Memory B cell (primary cell): Measurements from ENCODE around the gene MMP24OS.

Experiments used
- ATAC-seq: fragments of 150-1000 bp; cut with Tn5 transposase; 2 replicates; pipeline ENCODE4 v1.10.0; 2021; ENCODE audit warnings: low read depth, mild to moderate bottlenecking, moderate library complexity
- DNase-seq, 2 donors: peaks; one replicate each; pipeline ENCODE4 v3.0.0; 2022; ENCODE audit warnings: low spot score in 2 of 2
- H3K27ac Mint-ChIP-seq: one replicate; pipeline ENCODE4 v1.8.0; 2022; ENCODE audit warnings: mild to moderate bottlenecking, moderate library complexity, mixed read lengths
- H3K27me3 Mint-ChIP-seq: one replicate; pipeline ENCODE4 v1.8.0; 2022; ENCODE audit warnings: mixed read lengths
- H3K36me3 Mint-ChIP-seq: one replicate; pipeline ENCODE4 v1.8.0; 2022; ENCODE audit warnings: mild to moderate bottlenecking, mixed read lengths
- H3K4me1 Mint-ChIP-seq: one replicate; pipeline ENCODE4 v1.8.0; 2022; ENCODE audit warnings: mixed read lengths
- H3K4me3 Mint-ChIP-seq: one replicate; pipeline ENCODE4 v1.8.0; 2022; ENCODE audit warnings: mild to moderate bottlenecking, moderate library complexity, mixed read lengths
- H3K9me3 Mint-ChIP-seq: one replicate; pipeline ENCODE4 v1.8.0; 2022; ENCODE audit warnings: mixed read lengths

MMP24OS gene

DNA sequence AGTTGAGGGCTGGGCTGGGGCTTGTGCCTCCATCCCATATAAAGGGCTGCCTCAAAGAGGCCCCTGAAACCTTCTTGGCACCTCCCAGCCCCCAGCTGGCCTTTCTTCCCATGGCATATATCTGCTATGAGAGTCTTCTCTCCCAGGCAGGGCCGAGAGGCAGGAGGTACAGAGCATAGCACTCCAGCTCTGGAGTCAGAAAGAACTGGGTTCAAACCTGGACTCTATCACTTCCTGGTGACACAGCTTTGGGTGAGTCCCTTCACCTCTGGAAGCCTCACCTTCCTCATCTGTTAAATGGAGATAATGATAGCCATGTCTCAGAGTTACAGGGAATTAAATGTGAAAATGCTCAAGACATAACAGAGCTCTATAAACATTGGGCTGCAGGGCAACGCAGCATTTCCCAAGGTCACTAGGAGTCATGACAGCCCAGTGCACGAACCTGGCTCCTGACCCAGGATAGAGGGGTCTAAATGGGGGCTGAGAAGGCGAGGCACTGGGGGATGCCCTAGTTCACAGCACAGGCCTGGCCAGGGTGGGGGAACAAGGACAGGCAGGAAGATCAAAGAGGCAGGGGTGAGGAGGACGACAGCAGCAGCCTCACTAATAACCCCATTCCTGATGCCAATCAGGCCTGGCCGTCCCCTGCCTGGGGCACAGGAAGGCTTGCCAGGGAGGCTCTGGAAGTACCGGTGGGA is 12.4 kb upstream of the MMP24OS start:
- peaks cover 16% of the 10 kb centered on the region for H3K27me3 Mint-ChIP-seq
- peaks cover 7% of the 10 kb centered on the region for H3K4me1 Mint-ChIP-seq
- DNase-seq (no peak), ATAC-seq (no peak)
- no peak overlapping the region for H3K27ac Mint-ChIP-seq
- no peaks in the 10 kb centered on the region for H3K36me3 Mint-ChIP-seq
- no peaks in the 10 kb centered on the region for H3K9me3 Mint-ChIP-seq
- H3K4me3 Mint-ChIP-seq: no peak overlapping the region

GRCh38 chr20:35288325-35289060 is 10.6 kb upstream of the MMP24OS start:
- no peak overlapping the region for H3K4me3 Mint-ChIP-seq
- no peaks in the 10 kb centered on the region for H3K9me3 Mint-ChIP-seq
- peaks cover 12% of the 10 kb centered on the region for H3K4me1 Mint-ChIP-seq
- no peak overlapping the region for H3K27ac Mint-ChIP-seq
- DNase-seq (no peak), ATAC-seq (no peak)
- H3K27me3 Mint-ChIP-seq: peaks cover 8% of the 10 kb centered on the region
- no peaks in the 10 kb centered on the region for H3K36me3 Mint-ChIP-seq

DNA sequence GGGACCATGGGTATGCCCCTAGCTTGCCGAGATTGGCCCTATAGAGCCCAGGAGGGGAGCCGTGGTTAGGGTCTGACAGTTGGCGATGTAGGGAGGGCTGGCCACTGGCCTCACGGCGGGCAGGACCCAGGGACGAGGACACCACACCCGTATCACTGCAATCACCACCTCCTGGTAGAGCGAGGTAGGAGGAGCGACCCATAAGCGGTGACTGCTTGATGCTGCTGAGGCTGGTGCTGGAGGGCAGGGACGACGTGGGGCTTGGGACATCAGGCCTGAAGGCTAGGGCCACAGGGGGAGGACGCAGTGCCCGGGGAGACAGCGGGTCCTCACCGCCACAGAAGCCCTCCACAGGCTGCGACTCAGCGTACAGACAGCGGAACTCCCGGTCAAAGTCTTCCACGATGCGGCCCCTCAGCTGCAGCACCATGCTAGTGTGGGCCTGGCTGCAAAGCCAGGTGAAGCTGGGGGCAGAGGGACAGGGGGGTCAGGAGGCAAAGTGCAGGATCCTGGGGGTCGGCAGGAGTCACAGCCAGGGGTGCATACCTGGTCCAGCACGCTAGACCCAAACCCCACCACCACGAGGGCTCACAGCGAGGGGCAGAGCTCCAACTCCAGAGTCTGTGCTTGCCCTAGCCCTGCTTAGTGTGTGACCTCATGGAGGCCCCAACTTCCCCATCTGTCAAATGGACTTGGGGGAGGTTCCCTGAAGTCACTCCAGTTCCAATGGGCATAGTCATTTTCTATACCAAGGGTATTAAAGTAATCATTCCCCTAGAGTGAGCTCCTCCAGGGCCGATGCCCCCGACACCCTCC is 9.8 kb upstream of the MMP24OS start:
- Mint-ChIP-seq H3K9me3 (no peaks in the 10 kb centered on the region), H3K27ac (no peak overlapping the region), H3K4me3 (no peak overlapping the region), H3K4me1 (peaks cover 17% of the 10 kb centered on the region), H3K27me3 (peaks cover 6% of the 10 kb centered on the region), H3K36me3 (peaks cover 2% of the 10 kb centered on the region)
- ATAC-seq (no peak), DNase-seq (no peak)

- Mint-ChIP-seq H3K9me3 (no peaks in the 10 kb centered on the region), H3K36me3 (peaks cover 5% of the 10 kb centered on the region), H3K27me3 (peaks cover 1% of the 10 kb centered on the region), H3K4me3 (no peak overlapping the region), H3K4me1 (peaks cover 18% of the 10 kb centered on the region), H3K27ac (no peak overlapping the region)
- DNase-seq: no peak
- ATAC-seq: no peak
These were observed 9.1 kb upstream of the MMP24OS start for GRCh38 chr20:35286899-35287508.

DNA sequence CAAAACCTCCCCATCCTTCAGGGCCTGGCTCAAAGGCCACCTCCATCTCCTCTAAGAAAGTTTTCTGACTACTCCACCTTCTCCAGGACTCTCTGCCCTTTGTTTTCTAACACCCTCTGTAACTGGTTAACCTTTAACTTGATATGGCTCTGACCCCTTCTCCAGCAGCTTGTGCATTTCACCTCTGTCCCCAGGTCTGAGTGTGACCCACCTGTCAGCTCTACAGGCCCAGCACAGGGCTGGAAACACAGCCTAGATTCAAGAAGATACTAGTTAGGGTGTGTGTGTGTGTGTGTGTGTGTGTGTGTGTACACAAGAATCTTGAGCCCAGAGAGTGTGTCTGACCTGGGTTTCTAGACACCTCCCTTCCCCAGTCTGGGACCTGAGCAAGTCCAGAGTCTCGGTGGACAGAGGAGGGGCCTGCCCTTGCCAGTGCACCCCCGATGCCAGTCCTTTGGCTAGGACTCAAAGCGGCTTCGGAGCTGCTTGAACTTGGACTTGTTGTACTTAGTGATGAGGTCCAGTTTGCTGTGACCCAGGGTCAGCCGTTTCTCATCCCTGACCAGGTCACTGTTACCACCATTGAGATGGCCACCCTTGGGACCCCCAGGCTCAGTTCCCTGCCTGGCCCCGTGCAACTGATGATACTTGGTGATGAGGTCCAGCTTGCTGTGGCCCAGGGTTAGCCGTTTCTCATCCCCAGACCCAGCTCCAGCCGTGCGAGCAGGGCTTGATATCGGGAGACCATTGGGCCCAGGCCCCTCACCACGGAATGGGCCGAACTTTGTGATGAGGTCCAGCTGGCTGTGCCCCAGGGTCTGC is 8.4 kb upstream of the MMP24OS start:
- peaks cover 1% of the 10 kb centered on the region for H3K27me3 Mint-ChIP-seq
- H3K27ac Mint-ChIP-seq: peak overlapping the region; percentile 36
- H3K9me3 Mint-ChIP-seq: no peaks in the 10 kb centered on the region
- H3K36me3 Mint-ChIP-seq: peaks cover 5% of the 10 kb centered on the region
- H3K4me1 Mint-ChIP-seq: peaks cover 18% of the 10 kb centered on the region
- no peak for DNase-seq
- H3K4me3 Mint-ChIP-seq: peak overlapping the region; percentile 71
- no peak for ATAC-seq

DNA sequence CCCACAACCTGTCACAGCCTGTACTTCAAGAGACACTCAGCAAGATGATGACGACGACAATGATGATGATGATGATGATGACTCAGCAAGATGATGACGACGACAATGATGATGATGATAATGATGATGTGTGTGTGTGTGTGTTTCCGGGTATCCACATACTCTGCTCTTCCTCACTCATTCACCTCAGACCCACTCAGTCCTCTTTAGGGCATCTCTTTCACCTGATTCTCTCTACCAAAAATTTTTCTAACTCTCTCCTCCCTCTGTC is 7.8 kb upstream of the MMP24OS start:
- ATAC-seq: no peak
- Mint-ChIP-seq H3K4me1 (peaks cover 18% of the 10 kb centered on the region), H3K27ac (peak overlapping the region; percentile 36)

DNA sequence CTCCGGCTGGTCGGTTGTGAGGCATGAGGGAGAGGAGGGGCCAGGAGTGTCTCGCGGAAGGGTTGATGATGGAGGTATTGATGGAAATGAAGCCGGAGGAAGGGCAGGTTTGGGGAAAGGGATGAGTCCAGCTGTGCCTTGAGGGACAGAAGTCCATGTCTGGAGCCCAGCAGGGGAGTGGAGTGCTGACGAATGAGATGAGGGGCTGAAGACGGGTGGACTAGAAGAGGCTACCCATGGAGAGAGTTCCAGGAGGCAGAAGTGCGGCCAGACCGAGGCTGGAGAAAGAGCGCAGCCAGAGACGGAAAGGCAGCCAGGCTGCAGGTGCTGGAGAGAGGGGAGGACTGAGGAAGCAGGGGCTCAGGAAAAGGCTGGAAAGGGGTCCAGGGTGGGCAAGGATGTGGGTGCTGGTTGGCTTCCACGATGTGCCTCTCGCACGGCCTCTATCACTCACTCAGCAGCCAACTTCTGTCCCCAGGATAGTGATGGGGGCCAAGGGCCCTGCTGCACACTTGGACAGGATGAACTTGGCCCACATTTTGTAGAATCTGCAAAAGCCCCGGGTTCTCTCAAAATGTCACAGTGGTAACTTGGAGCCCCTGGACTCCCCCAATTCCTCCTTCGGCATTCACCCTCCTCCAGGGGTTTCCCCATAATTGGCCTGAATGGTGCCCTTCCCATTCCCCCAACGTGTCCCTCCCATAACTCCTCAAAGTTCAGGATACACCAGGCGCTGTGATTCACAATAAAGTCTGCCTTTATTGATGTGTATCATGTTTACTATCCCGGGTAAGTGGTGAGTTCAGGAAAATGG is 7.3 kb upstream of the MMP24OS start:
- no peak for DNase-seq
- no peaks in the 10 kb centered on the region for H3K27me3 Mint-ChIP-seq

More for the DNA sequence above, 7.8 kb upstream of the MMP24OS start:
- no peak for DNase-seq
- Mint-ChIP-seq H3K27me3 (peaks cover 1% of the 10 kb centered on the region), H3K4me3 (peak overlapping the region; percentile 71), H3K9me3 (no peaks in the 10 kb centered on the region), H3K36me3 (peaks cover 5% of the 10 kb centered on the region)

DNA sequence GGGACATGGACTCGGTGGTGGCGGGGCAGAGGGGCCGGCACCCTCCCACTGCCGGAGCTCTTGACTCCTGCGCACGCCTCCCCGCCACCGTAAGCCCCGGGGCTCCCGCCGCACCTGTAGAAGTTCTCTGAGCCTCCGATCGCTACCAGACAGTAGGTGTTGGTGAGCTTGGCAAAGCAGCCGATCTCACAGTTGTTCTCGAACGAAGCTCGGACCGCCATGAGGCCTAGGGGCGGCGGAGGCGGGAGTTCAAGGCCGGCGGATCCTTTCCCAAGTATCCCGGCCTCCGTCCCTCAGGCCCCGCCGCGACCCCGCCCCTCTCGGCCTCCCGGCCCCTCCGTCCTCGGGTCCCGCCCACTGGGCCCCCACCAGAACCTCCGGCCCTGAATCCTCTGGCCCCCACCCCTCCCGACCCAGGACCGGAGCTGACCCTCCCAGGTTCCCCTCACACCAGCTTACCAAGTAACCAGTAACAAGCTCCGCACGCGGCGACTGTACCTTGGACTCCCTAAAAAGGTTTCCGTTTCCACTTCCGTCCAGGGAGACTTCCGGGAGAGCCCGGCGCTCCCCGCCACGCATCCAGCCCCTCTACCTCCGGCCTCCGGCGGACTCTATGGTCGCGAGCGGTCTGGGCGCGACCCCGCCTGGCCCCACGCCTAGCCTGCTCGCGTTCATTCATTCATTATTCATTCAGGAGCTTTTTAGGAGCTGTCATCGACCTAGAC is 6.5 kb upstream of the MMP24OS start, which contains the start of gene EIF6:
TSS of gene EIF6 (minus strand) at position 506 of the 725 bp plus-strand sequence. CDS start at position 221, 285 bp downstream.
- peaks cover 14% of the 10 kb centered on the region for H3K36me3 Mint-ChIP-seq
- peak within 1 kb of the TSS; percentile 90 for H3K4me3 Mint-ChIP-seq
- peaks cover 22% of the 10 kb centered on the region for H3K4me1 Mint-ChIP-seq
- peak; percentile 49 to 71 for DNase-seq
- peak within 1 kb of the TSS; percentile 74 for H3K27ac Mint-ChIP-seq
- no peaks in the 10 kb centered on the region for H3K9me3 Mint-ChIP-seq
- ATAC-seq: peak; percentile 83
- H3K27me3 Mint-ChIP-seq: no peaks in the 10 kb centered on the region

More for the DNA sequence above, 7.3 kb upstream of the MMP24OS start:
- Mint-ChIP-seq H3K4me1 (peaks cover 20% of the 10 kb centered on the region), H3K9me3 (no peaks in the 10 kb centered on the region), H3K4me3 (peak overlapping the region; percentile 90), H3K36me3 (peaks cover 7% of the 10 kb centered on the region), H3K27ac (peak overlapping the region; percentile 74)
- no peak for ATAC-seq

- H3K36me3 Mint-ChIP-seq: peaks cover 17% of the 10 kb centered on the region
These were observed 5.7 kb upstream of the MMP24OS start for GRCh38 chr20:35283441-35284266.

GRCh38 chr20:35281506-35282101 is 3.7 kb upstream of the MMP24OS start:
- H3K27ac Mint-ChIP-seq: no peak overlapping the region
- H3K9me3 Mint-ChIP-seq: no peaks in the 10 kb centered on the region
- DNase-seq: no peak
- H3K36me3 Mint-ChIP-seq: peaks cover 21% of the 10 kb centered on the region
- no peaks in the 10 kb centered on the region for H3K27me3 Mint-ChIP-seq
- H3K4me1 Mint-ChIP-seq: peaks cover 25% of the 10 kb centered on the region
- ATAC-seq: no peak
- H3K4me3 Mint-ChIP-seq: no peak overlapping the region

More at GRCh38 chr20:35283441-35284266, 5.7 kb upstream of the MMP24OS start:
- Mint-ChIP-seq H3K4me3 (peak overlapping the region; percentile 90), H3K27me3 (no peaks in the 10 kb centered on the region), H3K27ac (peak overlapping the region; percentile 74), H3K4me1 (peaks cover 22% of the 10 kb centered on the region), H3K9me3 (no peaks in the 10 kb centered on the region)
- peak; percentile 16 for ATAC-seq
- no peak for DNase-seq

GRCh38 chr20:35280523-35280922 is 2.6 kb upstream of the MMP24OS start:
- no peaks in the 10 kb centered on the region for H3K27me3 Mint-ChIP-seq
- ATAC-seq (no peak), DNase-seq (no peak)
- peak overlapping the region; percentile 95 for H3K27ac Mint-ChIP-seq
- no peak overlapping the region for H3K4me3 Mint-ChIP-seq
- peaks cover 21% of the 10 kb centered on the region for H3K36me3 Mint-ChIP-seq
- peaks cover 25% of the 10 kb centered on the region for H3K4me1 Mint-ChIP-seq
- no peaks in the 10 kb centered on the region for H3K9me3 Mint-ChIP-seq
